ENCODE results near the gene NFIC. TPM values are rescaled to one million over a fixed set of nuclear protein-coding genes. Genes with fewer than 3 reads are reported as not detected.

NFIC gene
- total and polyA plus RNA-seq, 2 experiments from 2014 or later, result 7.8 to 20.9 TPM

GRCh38 chr19:3471954-3472655 lies 105.7 kb downstream of the NFIC start:
- DNase-seq (ENCODE audit: low spot score), result no peak
- Histone ChIP-seq H3K4me3 (no peak overlapping the region), H3K79me2 (no peaks in the 10 kb centered on the region), H3K36me3 (replicated peaks; ENCODE audit: insufficient read depth, low read depth) (no peaks in the 10 kb centered on the region), H3K27ac (no peak overlapping the region), H4K20me1 (ENCODE audit: insufficient read depth, poor library complexity, severe bottlenecking) (no peaks in the 10 kb centered on the region), H3K27me3 (no peaks in the 10 kb centered on the region), H3K9me2 (replicated peaks; ENCODE audit: insufficient read depth) (no peaks in the 10 kb centered on the region), H3K9me3 (ENCODE audit: low read depth) (no peaks in the 10 kb centered on the region), H3K4me1 (ENCODE audit: insufficient read depth) (peaks cover 19% of the 10 kb centered on the region), H3K4me2 (no peak overlapping the region), H2AFZ (no peak overlapping the region)
- WGBS (ENCODE audit: low lambda C conversion rate, missing lambda C conversion rate), result 48% methylated on average over 24 of the region's 24 CpGs
- TF ChIP-seq CTCF (IDR thresholded peaks at IDR 0.05; ENCODE audit: poor library complexity), result peak; percentile 64
- no peak for TF ChIP-seq EZH2 (IDR thresholded peaks at IDR 0.05; ENCODE audit: borderline replicate concordance)

- Histone ChIP-seq H4K20me1 (ENCODE audit: insufficient read depth, poor library complexity, severe bottlenecking) (no peaks in the 10 kb centered on the region), H3K4me1 (ENCODE audit: insufficient read depth) (peaks cover 19% of the 10 kb centered on the region), H3K9me3 (ENCODE audit: low read depth) (no peaks in the 10 kb centered on the region), H3K27me3 (no peaks in the 10 kb centered on the region), H3K79me2 (no peaks in the 10 kb centered on the region), H3K36me3 (replicated peaks; ENCODE audit: insufficient read depth, low read depth) (no peaks in the 10 kb centered on the region), H2AFZ (no peak overlapping the region), H3K9me2 (replicated peaks; ENCODE audit: insufficient read depth) (no peaks in the 10 kb centered on the region), H3K4me2 (peak overlapping the region; percentile 66), H3K27ac (peak overlapping the region; percentile 90), H3K4me3 (no peak overlapping the region)
- TF ChIP-seq EZH2 (IDR thresholded peaks at IDR 0.05; ENCODE audit: borderline replicate concordance) (no peak), EZH2phosphoT487 (IDR thresholded peaks at IDR 0.05; ENCODE audit: low read depth, severe bottlenecking, unreplicated experiment) (no peak), CTCF (IDR thresholded peaks at IDR 0.05; ENCODE audit: poor library complexity) (no peak)
- DNase-seq (ENCODE audit: low spot score), result peak; percentile 84
- WGBS (ENCODE audit: low lambda C conversion rate, missing lambda C conversion rate), result 44% methylated on average over 8 of the region's 8 CpGs
Observed at GRCh38 chr19:3474010-3474409, 107.6 kb downstream of the NFIC start.

DNA sequence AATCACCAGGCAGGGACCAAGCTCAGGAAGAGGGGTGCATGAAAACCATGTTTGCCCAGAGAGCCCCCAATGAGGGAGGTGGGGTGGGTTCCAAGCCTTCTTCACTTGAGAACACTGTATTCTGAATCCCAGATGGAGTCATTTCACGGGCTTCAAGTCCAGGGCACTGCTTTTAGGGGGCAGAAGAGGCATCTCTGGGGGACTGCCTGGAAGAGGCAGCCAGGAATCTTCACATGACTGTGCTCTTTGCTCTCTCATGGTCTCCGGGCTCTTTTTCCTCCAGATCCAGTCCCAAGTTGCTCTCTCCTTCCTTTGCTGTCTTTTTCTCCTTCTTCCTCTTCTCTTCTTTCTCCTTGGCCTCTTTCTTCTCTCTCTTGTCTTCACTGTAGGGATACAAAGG lies 108.2 kb downstream of the NFIC start:
- H3K4me3 ChIP-seq, result no peak overlapping the region
- no peaks in the 10 kb centered on the region for H3K9me2 ChIP-seq (replicated peaks; ENCODE audit: insufficient read depth)
- no peaks in the 10 kb centered on the region for H3K27me3 ChIP-seq
- no peaks in the 10 kb centered on the region for H3K79me2 ChIP-seq
- H3K4me1 ChIP-seq (ENCODE audit: insufficient read depth), result peaks cover 19% of the 10 kb centered on the region
- no peaks in the 10 kb centered on the region for H3K9me3 ChIP-seq (ENCODE audit: low read depth)
- H4K20me1 ChIP-seq (ENCODE audit: insufficient read depth, poor library complexity, severe bottlenecking), result no peaks in the 10 kb centered on the region
- 78% methylated on average over 2 of the region's 2 CpGs for WGBS (ENCODE audit: low lambda C conversion rate, missing lambda C conversion rate)
- no peaks in the 10 kb centered on the region for H3K36me3 ChIP-seq (replicated peaks; ENCODE audit: insufficient read depth, low read depth)
- H2AFZ ChIP-seq, result no peak overlapping the region
- no peak for TF ChIP-seq EZH2phosphoT487 (IDR thresholded peaks at IDR 0.05; ENCODE audit: low read depth, severe bottlenecking, unreplicated experiment)
- TF ChIP-seq CTCF (IDR thresholded peaks at IDR 0.05; ENCODE audit: poor library complexity), result no peak
- TF ChIP-seq EZH2 (IDR thresholded peaks at IDR 0.05; ENCODE audit: borderline replicate concordance), result no peak
- peak overlapping the region; percentile 90 for H3K27ac ChIP-seq
- H3K4me2 ChIP-seq, result peak overlapping the region; percentile 66
- DNase-seq (ENCODE audit: low spot score), result no peak
